Activated CD4-positive, alpha-beta memory T cell treated with anti-CD3 and anti-CD28 coated beads for 36 hours (primary cell): Measurements from ENCODE around the gene COPB1. TPM values are rescaled to one million over a fixed set of nuclear protein-coding genes. Genes with fewer than 3 reads are reported as not detected.

Source experiments
- CTCF ChIA-PET: fragments of 350-600 bp; sonication (Branson Sonifier 250); formaldehyde crosslinking; loops from one replicate; lab custom pipeline; 2021; ENCODE audit warnings: antibody characterized with exemption, inconsistent platforms; lab: Charles Lee
- POLR2A ChIA-PET: fragments of 350-600 bp; sonication (Branson Sonifier 250); formaldehyde crosslinking; loops from one replicate; lab custom pipeline; 2021; ENCODE audit warnings: antibody characterized with exemption; lab: Charles Lee
- DNase-seq: peaks from one replicate; pipeline ENCODE4 v3.0.0-alpha.2; 2020
- H3K27ac Mint-ChIP-seq: one replicate; pipeline ENCODE4 v1.8.0; 2021; ENCODE audit warnings: mixed read lengths
- H3K27me3 Mint-ChIP-seq: one replicate; pipeline ENCODE4 v1.8.0; 2021; ENCODE audit warnings: mixed read lengths
- H3K36me3 Mint-ChIP-seq: one replicate; pipeline ENCODE4 v1.8.0; 2021; ENCODE audit warnings: mixed read lengths
- H3K4me1 Mint-ChIP-seq: one replicate; pipeline ENCODE4 v1.8.0; 2021; ENCODE audit warnings: low read depth, mixed read lengths
- H3K4me3 Mint-ChIP-seq: one replicate; pipeline ENCODE4 v1.8.0; 2021; ENCODE audit warnings: mild to moderate bottlenecking, mixed read lengths
- H3K9me3 Mint-ChIP-seq: one replicate; pipeline ENCODE4 v1.8.0; 2021; ENCODE audit warnings: mixed read lengths
- intact Hi-C: fragments of 100-400 bp; cut with micrococcal nuclease; formaldehyde crosslinking; loops from one replicate; pipeline ENCODE4 v1.15.1; 2023
- total RNA-seq, 2 experiments: library from RNA; stranded (reverse); gene quantifications; one replicate each; pipeline ENCODE4 v1.2.3, GENCODE V29; 2021

Gene COPB1
- total RNA-seq, 2 experiments from 2014 or later: 107 to 108 TPM

DNA sequence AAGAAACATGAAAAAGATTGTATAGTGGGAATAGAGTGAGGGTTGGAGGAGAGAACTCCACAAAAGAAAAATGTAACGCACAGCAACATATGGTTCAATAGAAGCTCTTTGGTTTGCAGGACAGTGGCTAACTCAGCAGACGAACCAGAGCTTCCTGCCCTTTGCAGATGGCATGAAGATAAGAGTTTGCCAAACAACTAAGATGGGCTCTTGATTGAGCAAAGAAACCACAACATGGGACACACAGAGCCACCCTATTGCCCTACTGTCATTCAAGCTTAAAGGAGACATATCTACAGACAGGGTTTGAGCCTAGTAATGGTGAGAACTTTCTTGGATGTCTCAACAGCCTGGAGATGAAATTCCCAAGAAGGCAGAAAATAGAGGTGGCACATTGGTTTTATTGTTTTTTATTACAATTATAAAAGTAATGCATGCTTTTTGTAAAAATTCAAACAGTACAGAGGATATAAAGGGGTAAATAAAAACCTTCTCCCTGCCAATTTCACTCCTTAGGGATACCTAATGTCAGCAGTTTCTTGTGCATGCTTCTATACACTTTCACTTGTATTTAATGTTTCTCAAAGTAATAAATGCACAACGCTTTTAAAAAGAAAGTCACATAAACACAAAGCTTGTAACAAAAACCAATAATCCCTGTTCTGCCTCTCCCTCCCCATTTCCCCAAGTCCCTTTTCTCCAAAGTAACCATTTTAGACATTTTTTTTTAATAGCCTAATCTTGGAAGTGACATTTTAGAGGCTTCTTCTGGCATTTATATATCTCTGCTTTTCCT lies 63.7 kb downstream of the COPB1 start:
- Mint-ChIP-seq H3K4me1 (peaks cover 25% of the 10 kb centered on the region), H3K9me3 (peaks cover 7% of the 10 kb centered on the region), H3K27ac (no peak overlapping the region), H3K36me3 (peaks cover 2% of the 10 kb centered on the region), H3K27me3 (no peaks in the 10 kb centered on the region), H3K4me3 (no peak overlapping the region)
- POLR2A ChIA-PET: no interaction called here
- intact Hi-C loops: no loop called here
- no peak for DNase-seq
- CTCF ChIA-PET: interaction anchor here (0.7 to 1.5 kb wide), 4 partner anchors 17 to 1050 kb away, joined by 3 read pairs; no protein-coding TSS in a partner anchor

GRCh38 chr11:14425621-14426020 lies 74.0 kb downstream of the COPB1 start:
- CTCF ChIA-PET: interaction anchor here (0.8 to 1.6 kb wide), 2 partner anchors 10 to 121 kb away, joined by 3 read pairs; no protein-coding TSS in a partner anchor
- no peak overlapping the region for H3K4me3 Mint-ChIP-seq
- no peaks in the 10 kb centered on the region for H3K27me3 Mint-ChIP-seq
- no peak for DNase-seq
- no peak overlapping the region for H3K27ac Mint-ChIP-seq
- intact Hi-C loops: no loop called here
- peaks cover 6% of the 10 kb centered on the region for H3K9me3 Mint-ChIP-seq
- H3K4me1 Mint-ChIP-seq: no peaks in the 10 kb centered on the region
- POLR2A ChIA-PET: no interaction called here
- H3K36me3 Mint-ChIP-seq: no peaks in the 10 kb centered on the region

- intact Hi-C loops: no loop called here
- Mint-ChIP-seq H3K9me3 (no peaks in the 10 kb centered on the region), H3K4me1 (no peaks in the 10 kb centered on the region), H3K36me3 (no peaks in the 10 kb centered on the region), H3K4me3 (no peak overlapping the region), H3K27me3 (no peaks in the 10 kb centered on the region), H3K27ac (no peak overlapping the region)
- no peak for DNase-seq
- ChIA-PET POLR2A (no interaction called here), CTCF (interaction anchor here (0.9 kb wide), 1 partner anchor 32 kb away, joined by 4 read pairs; no protein-coding TSS in a partner anchor)
Observed at GRCh38 chr11:14424096-14424495, 75.5 kb downstream of the COPB1 start.

- DNase-seq: no peak
- ChIA-PET CTCF (interaction anchor here (0.9 kb wide), 1 partner anchor 32 kb away, joined by 4 read pairs; no protein-coding TSS in a partner anchor), POLR2A (no interaction called here)
- Mint-ChIP-seq H3K4me1 (no peaks in the 10 kb centered on the region), H3K36me3 (no peaks in the 10 kb centered on the region), H3K9me3 (no peaks in the 10 kb centered on the region), H3K27ac (no peak overlapping the region), H3K27me3 (no peaks in the 10 kb centered on the region), H3K4me3 (no peak overlapping the region)
- intact Hi-C loops: no loop called here
Observed at GRCh38 chr11:14423633-14424032, 76.0 kb downstream of the COPB1 start.

DNA sequence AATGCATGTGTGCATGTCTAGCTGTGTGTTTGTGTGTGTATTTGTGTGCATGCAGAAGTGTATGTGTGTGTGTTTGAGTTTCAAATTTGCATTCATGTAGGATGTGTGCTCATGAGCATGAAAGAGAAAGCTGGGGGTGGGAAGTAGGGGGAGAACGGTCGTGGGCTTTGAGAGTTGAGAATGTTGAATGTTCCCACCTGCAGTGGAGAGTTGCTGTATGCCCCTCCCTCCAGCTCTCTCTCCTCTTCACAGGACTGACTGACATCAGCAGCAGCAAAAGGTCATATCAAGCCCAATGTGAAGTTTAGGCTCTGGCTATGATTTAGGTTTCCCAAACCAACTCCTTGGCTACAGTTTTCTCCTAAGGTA lies 76.8 kb downstream of the COPB1 start:
- no peaks in the 10 kb centered on the region for H3K4me1 Mint-ChIP-seq
- ChIA-PET CTCF (no interaction called here), POLR2A (no interaction called here)
- H3K27ac Mint-ChIP-seq: no peak overlapping the region
- no peak overlapping the region for H3K4me3 Mint-ChIP-seq
- H3K9me3 Mint-ChIP-seq: no peaks in the 10 kb centered on the region
- no peaks in the 10 kb centered on the region for H3K36me3 Mint-ChIP-seq
- no peaks in the 10 kb centered on the region for H3K27me3 Mint-ChIP-seq
- intact Hi-C loops: no loop called here
- DNase-seq: no peak

DNA sequence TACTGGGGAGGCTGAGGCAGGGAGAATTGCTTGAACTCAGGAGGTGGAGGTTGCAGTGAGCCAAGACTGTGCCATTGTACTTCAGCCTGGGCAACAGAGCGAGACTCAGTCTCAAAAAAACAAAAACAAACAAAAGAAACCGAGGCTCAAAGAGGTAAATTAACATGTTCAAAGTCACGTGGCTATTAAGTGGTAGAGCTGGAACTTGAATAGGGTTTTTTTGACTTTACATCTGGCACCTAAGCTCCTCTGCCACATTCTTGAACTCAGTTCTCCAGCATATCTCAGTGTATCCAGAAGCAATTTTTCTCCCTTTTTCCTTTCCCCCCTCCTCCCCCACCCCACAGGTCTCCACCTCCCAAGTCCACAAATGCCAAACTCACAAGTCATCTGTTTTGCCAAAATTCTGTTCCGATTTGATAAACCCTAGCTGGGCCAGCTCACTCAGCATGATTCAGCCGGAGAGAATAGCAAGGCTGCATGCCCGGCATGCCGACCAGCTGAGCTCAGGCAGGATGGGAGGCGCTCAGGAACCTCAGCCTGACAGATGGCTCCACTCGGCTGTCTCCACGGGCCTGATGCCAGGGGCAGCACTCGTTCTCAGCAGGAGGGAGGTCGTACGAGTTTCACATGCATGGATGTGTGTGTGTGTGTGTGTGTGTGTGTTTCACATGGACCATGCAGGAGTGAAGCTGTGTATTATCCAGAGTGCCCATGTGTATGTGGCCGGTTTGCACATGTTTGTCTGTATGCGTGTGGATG lies 77.4 kb downstream of the COPB1 start:
- CTCF ChIA-PET: no interaction called here
- no peak overlapping the region for H3K27ac Mint-ChIP-seq
- POLR2A ChIA-PET: no interaction called here
- H3K9me3 Mint-ChIP-seq: no peaks in the 10 kb centered on the region
- intact Hi-C loops: no loop called here
- DNase-seq: no peak
- H3K36me3 Mint-ChIP-seq: no peaks in the 10 kb centered on the region
- no peak overlapping the region for H3K4me3 Mint-ChIP-seq
- no peaks in the 10 kb centered on the region for H3K27me3 Mint-ChIP-seq
- H3K4me1 Mint-ChIP-seq: no peaks in the 10 kb centered on the region

- H3K36me3 Mint-ChIP-seq: no peaks in the 10 kb centered on the region
- POLR2A ChIA-PET: no interaction called here
- intact Hi-C loops: no loop called here
Observed at GRCh38 chr11:14420223-14420622, 79.4 kb downstream of the COPB1 start.

GRCh38 chr11:14418801-14419417 lies 80.7 kb downstream of the COPB1 start:
- Mint-ChIP-seq H3K27ac (no peak overlapping the region), H3K4me1 (peaks cover 24% of the 10 kb centered on the region), H3K9me3 (no peaks in the 10 kb centered on the region), H3K4me3 (no peak overlapping the region), H3K27me3 (no peaks in the 10 kb centered on the region), H3K36me3 (no peaks in the 10 kb centered on the region)
- intact Hi-C loops: loop anchor here (1.0 to 5.0 kb wide), 3 partner anchors 62 to 119 kb away; partner anchors contain the start of gene RRAS2
- no peak for DNase-seq
- ChIA-PET CTCF (interaction anchor here (0.7 to 4.6 kb wide), 11 partner anchors 11 to 168 kb away, joined by 3 to 26 read pairs (median 4); no protein-coding TSS in a partner anchor), POLR2A (interaction anchor here (0.6 to 1.6 kb wide), 2 partner anchors 62 to 1198 kb away, joined by 3 to 4 read pairs; no protein-coding TSS in a partner anchor)

More at GRCh38 chr11:14420223-14420622, 79.4 kb downstream of the COPB1 start:
- DNase-seq: no peak
- CTCF ChIA-PET: interaction anchor here (1.0 to 2.9 kb wide), 2 partner anchors 112 to 120 kb away, joined by 3 to 26 read pairs; no protein-coding TSS in a partner anchor
- Mint-ChIP-seq H3K27me3 (no peaks in the 10 kb centered on the region), H3K4me1 (peaks cover 12% of the 10 kb centered on the region), H3K9me3 (no peaks in the 10 kb centered on the region), H3K4me3 (no peak overlapping the region), H3K27ac (no peak overlapping the region)

GRCh38 chr11:14417617-14418374 lies 81.8 kb downstream of the COPB1 start:
- Mint-ChIP-seq H3K9me3 (no peaks in the 10 kb centered on the region), H3K4me3 (no peak overlapping the region), H3K36me3 (no peaks in the 10 kb centered on the region), H3K4me1 (peaks cover 35% of the 10 kb centered on the region), H3K27ac (no peak overlapping the region), H3K27me3 (no peaks in the 10 kb centered on the region)
- CTCF ChIA-PET: interaction anchor here (0.6 to 4.6 kb wide), 12 partner anchors 10 to 168 kb away, joined by 3 to 26 read pairs (median 5); no protein-coding TSS in a partner anchor
- POLR2A ChIA-PET: interaction anchor here (1.6 kb wide), 1 partner anchor 61 kb away, joined by 4 read pairs; no protein-coding TSS in a partner anchor
- DNase-seq: no peak
- intact Hi-C loops: loop anchor here (2.0 to 5.0 kb wide), 2 partner anchors 60 to 109 kb away; partner anchors contain the start of gene RRAS2

- no peaks in the 10 kb centered on the region for H3K27me3 Mint-ChIP-seq
- ChIA-PET CTCF (interaction anchor here (0.6 to 4.6 kb wide), 7 partner anchors 38 to 167 kb away, joined by 3 to 26 read pairs (median 4); no protein-coding TSS in a partner anchor), POLR2A (interaction anchor here (1.6 kb wide), 1 partner anchor 60 kb away, joined by 4 read pairs; no protein-coding TSS in a partner anchor)
- H3K27ac Mint-ChIP-seq: no peak overlapping the region
- no peak overlapping the region for H3K4me3 Mint-ChIP-seq
- no peak for DNase-seq
- intact Hi-C loops: loop anchor here (5.0 kb wide), 1 partner anchor 60 kb away; the partner anchor contains the start of gene RRAS2
- no peaks in the 10 kb centered on the region for H3K9me3 Mint-ChIP-seq
- H3K4me1 Mint-ChIP-seq: peaks cover 35% of the 10 kb centered on the region
- no peaks in the 10 kb centered on the region for H3K36me3 Mint-ChIP-seq
Observed at GRCh38 chr11:14417186-14417585, 82.4 kb downstream of the COPB1 start.
